Thoracic aorta (tissue), 2 donors: ENCODE data around the gene VWA5B1. TPM values are rescaled to one million over a fixed set of nuclear protein-coding genes. Genes with fewer than 3 reads are reported as not detected.

Experiments
- ATAC-seq: fragments of 150-250 bp; one replicate; pipeline ENCODE4 v1.8.0; 2017; ENCODE audit warnings: low read depth; ENCODE audit not compliant: insufficient number of reproducible peaks, low FRiP score
- DNase-seq: peaks from one replicate; pipeline ENCODE4 v3.0.0-alpha.2; 2020; ENCODE audit warnings: low spot score
- H3K27ac ChIP-seq, 2 donors: fragments of 200-600 bp; sonication (generic); 1 replicate in 1 of 2; 2 replicates in 1 of 2; pipeline ENCODE4 v1.5.1; 2016; ENCODE audit warnings: mild to moderate bottlenecking in 2 of 2, moderate library complexity in 2 of 2
- H3K27me3 ChIP-seq: fragments of 200-600 bp; sonication (generic); replicated peaks from 2 replicates; pipeline ENCODE4 v1.6.0; 2016; ENCODE audit warnings: mild to moderate bottlenecking; ENCODE audit not compliant: insufficient read depth
- H3K36me3 ChIP-seq: fragments of 200-600 bp; sonication (generic); one replicate; pipeline ENCODE4 v1.5.1; 2016
- H3K4me1 ChIP-seq, 2 donors: fragments of 200-600 bp; sonication (generic); 1 replicate in 1 of 2; 2 replicates in 1 of 2; pipeline versions ENCODE4 v1.5.1 to v1.6.0; 2016; ENCODE audit warnings: low read depth in 2 of 2, mild to moderate bottlenecking in 1 of 2; ENCODE audit not compliant: control insufficient read depth in 1 of 2
- H3K4me3 ChIP-seq: fragments of 200-600 bp; sonication (generic); 2 replicates; pipeline ENCODE4 v1.5.1; 2016; ENCODE audit warnings: mild to moderate bottlenecking
- H3K9me3 ChIP-seq: fragments of 200-600 bp; sonication (generic); 2 replicates; pipeline ENCODE4 v1.5.1; 2016
- total RNA-seq, 2 donors: library from RNA; depleted of rRNA; stranded (reverse); fragments of >200 nt; gene quantifications; one replicate each; pipeline versions ENCODE4 v1.1.0 to v1.2.3, GENCODE V29; 2016
- TF ChIP-seq, protein P1 (sequence below): fragments of 200-600 bp; sonication (generic); IDR thresholded peaks from one replicate; pipeline ENCODE4 v1.5.1; 2019; ENCODE audit warnings: antibody characterized with exemption

The VWA5B1 gene
- total RNA-seq, 2 donors from 2014 or later: not detected

DNA sequence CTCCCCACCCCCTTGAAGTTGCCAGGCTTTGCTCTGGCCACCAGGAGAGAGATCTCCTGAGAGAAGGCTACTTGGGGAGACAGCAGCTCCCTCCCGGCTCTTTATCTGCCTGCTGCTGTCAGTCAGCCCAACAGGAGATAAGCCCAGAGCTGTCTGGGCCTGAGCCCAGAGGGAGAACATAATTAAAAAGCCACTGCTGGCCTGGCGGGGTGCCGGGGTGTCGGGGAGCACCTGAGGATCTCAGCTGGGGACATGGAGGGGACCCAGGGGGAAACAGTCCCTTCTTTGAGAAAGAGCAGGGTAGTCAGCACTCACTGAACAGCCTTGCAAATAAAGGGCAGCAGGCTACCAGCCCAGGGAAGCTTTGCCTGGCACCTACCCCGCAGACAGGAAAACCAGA, 17.9 kb downstream of the VWA5B1 start:
- H3K36me3 ChIP-seq: no peaks in the 10 kb centered on the region
- no peaks in the 10 kb centered on the region for H3K9me3 ChIP-seq
- H3K27ac ChIP-seq: no peak overlapping the region
- no peaks in the 10 kb centered on the region for H3K27me3 ChIP-seq
- DNase-seq (no peak), ATAC-seq (no peak)
- no peak overlapping the region for H3K4me3 ChIP-seq
- H3K4me1 ChIP-seq: no peaks in the 10 kb centered on the region
- TF ChIP-seq, protein P1, sequence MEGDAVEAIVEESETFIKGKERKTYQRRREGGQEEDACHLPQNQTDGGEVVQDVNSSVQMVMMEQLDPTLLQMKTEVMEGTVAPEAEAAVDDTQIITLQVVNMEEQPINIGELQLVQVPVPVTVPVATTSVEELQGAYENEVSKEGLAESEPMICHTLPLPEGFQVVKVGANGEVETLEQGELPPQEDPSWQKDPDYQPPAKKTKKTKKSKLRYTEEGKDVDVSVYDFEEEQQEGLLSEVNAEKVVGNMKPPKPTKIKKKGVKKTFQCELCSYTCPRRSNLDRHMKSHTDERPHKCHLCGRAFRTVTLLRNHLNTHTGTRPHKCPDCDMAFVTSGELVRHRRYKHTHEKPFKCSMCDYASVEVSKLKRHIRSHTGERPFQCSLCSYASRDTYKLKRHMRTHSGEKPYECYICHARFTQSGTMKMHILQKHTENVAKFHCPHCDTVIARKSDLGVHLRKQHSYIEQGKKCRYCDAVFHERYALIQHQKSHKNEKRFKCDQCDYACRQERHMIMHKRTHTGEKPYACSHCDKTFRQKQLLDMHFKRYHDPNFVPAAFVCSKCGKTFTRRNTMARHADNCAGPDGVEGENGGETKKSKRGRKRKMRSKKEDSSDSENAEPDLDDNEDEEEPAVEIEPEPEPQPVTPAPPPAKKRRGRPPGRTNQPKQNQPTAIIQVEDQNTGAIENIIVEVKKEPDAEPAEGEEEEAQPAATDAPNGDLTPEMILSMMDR: no peak

DNA sequence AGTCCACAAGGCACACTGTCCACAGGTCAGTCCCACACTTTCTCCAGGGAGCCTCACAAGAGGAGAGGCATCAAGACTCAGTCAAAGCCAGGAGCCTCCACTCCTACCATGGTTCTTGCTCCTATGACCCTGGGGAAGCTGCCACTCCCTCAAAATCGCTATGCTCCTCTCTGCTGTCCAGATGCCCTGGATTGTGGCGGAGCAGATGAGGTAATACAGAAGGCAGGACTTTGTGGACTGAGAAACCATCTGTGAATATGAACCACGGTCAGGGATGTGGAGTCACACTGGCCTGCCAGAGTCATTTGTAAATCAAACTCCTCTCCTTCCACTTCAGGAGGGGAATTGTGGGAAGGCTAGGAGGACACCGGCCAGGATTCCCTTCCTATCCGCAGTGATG, 20.6 kb downstream of the VWA5B1 start:
- TF ChIP-seq, protein P1: no peak
- no peak overlapping the region for H3K4me3 ChIP-seq
- no peaks in the 10 kb centered on the region for H3K9me3 ChIP-seq
- DNase-seq: no peak
- no peak for ATAC-seq
- H3K27me3 ChIP-seq: no peaks in the 10 kb centered on the region
- H3K36me3 ChIP-seq: no peaks in the 10 kb centered on the region
- H3K27ac ChIP-seq: no peak overlapping the region
- H3K4me1 ChIP-seq: no peaks in the 10 kb centered on the region

DNA sequence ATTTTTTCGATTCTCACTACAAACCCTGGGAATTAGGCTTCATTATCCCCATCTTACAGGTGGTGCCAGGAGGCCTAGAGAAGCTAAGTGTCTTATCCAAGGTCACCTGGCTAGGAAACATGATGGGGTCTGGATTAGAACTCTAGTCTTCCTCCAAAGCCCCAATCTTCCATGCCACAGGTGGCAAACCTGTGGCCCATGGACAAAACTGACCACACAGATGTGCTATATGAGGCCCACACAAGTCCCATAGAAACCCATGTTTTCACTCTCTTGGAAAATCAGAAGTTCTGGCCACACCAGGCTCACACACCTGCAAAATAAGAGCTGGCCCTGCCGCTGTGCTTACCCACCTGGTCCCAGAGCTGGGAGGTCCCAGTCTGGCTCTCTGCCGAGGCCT, 21.6 kb downstream of the VWA5B1 start:
- Histone ChIP-seq H3K4me3 (no peak overlapping the region), H3K9me3 (no peaks in the 10 kb centered on the region), H3K27me3 (no peaks in the 10 kb centered on the region), H3K4me1 (no peaks in the 10 kb centered on the region), H3K27ac (no peak overlapping the region), H3K36me3 (no peaks in the 10 kb centered on the region)
- TF ChIP-seq, protein P1: no peak
- ATAC-seq: no peak
- DNase-seq: no peak

DNA sequence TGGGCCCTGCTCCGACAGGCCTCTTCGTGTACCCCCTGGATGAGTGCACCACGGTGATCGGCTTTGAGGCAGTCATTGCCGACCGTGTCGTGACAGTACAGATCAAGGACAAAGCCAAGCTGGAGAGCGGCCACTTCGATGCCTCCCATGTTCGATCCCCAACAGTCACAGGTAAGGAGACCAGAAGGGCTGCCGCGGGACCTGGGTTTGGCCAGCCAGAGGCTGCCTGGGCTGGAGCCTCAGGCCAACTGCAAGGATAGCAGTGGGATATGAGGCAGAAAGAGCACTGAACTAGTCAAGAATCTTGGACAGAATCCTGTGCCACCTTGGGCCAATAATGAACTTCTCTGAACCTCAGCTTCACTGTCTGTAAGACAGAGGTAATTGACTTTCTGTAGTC, 22.1 kb downstream of the VWA5B1 start:
- Histone ChIP-seq H3K27ac (no peak overlapping the region), H3K4me1 (no peaks in the 10 kb centered on the region), H3K9me3 (no peaks in the 10 kb centered on the region), H3K36me3 (no peaks in the 10 kb centered on the region), H3K27me3 (no peaks in the 10 kb centered on the region), H3K4me3 (no peak overlapping the region)
- ATAC-seq (no peak), DNase-seq (no peak)
- TF ChIP-seq, protein P1: no peak

DNA sequence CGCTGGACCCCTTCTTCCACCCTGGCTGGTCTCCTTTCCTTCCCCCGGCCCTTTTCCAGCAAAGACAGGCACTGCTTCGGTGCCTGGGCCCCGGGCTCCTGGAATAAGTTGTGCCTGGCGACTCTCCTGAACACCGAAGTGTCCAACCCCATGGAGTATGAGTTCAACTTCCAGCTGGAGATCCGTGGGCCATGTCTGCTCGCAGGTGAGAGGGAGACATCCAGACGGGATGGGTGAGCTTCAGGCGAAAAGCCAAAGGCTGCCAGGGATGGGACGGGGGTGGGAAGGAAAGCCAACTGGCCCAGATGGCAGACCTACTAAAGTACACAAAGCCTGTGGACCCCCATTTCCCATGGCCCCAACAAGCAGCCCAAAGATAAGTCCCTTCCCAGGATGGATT, 26.8 kb downstream of the VWA5B1 start:
- Histone ChIP-seq H3K27ac (no peak overlapping the region), H3K27me3 (no peaks in the 10 kb centered on the region), H3K4me3 (no peak overlapping the region), H3K36me3 (no peaks in the 10 kb centered on the region), H3K9me3 (no peaks in the 10 kb centered on the region), H3K4me1 (no peaks in the 10 kb centered on the region)
- no peak for DNase-seq
- TF ChIP-seq, protein P1: no peak
- ATAC-seq: no peak
